Ovary (tissue), 9 donors: ENCODE measurements around the gene RAB40A. TPM values are rescaled to one million over a fixed set of nuclear protein-coding genes. Genes with fewer than 3 reads are reported as not detected.

ENCODE experiments used
- DNase-seq, 5 donors: peaks; one replicate each; pipeline ENCODE4 v3.0.0-alpha.2; 2019 to 2020
- H3K27ac ChIP-seq, 2 donors: fragments of 200-600 bp; one replicate each; pipeline versions ENCODE4 v1.5.1 to v1.8.0; 2019 to 2022
- H3K27me3 ChIP-seq: fragments of 200-600 bp; one replicate; pipeline ENCODE4 v1.8.0; 2022
- H3K36me3 ChIP-seq: fragments of 200-600 bp; sonication (generic); one replicate; pipeline ENCODE4 v1.5.1; 2019
- H3K4me1 ChIP-seq: one replicate; pipeline ENCODE4 v1.8.1; 2013; ENCODE audit warnings: mild to moderate bottlenecking, moderate library complexity; ENCODE audit not compliant: insufficient read depth
- H3K4me3 ChIP-seq: fragments of 200-600 bp; sonication (generic); one replicate; pipeline ENCODE4 v1.5.1; 2017
- H3K9me3 ChIP-seq, 2 donors: fragments of 200-600 bp in 1 of 2; sonication (generic) in 1 of 2; one replicate each; pipeline versions ENCODE4 v1.5.1 to v1.8.1; 2013 to 2019; ENCODE audit warnings: mild to moderate bottlenecking in 1 of 2, moderate library complexity in 1 of 2
- CTCF ChIP-seq, 3 donors: fragments of 450-650 bp in 2 of 3; fragments of 200-600 bp in 1 of 3; IDR thresholded peaks; one replicate each; pipeline versions ENCODE4 v1.5.1 to v1.8.0; 2016 to 2022; ENCODE audit warnings: antibody characterized with exemption in 3 of 3, mild to moderate bottlenecking in 1 of 3
- EP300 ChIP-seq: sonication (generic); formaldehyde crosslinking; IDR thresholded peaks from one replicate; pipeline ENCODE4 v1.6.1; 2017; ENCODE audit warnings: antibody characterized with exemption
- POLR2A ChIP-seq: fragments of 450-650 bp; IDR thresholded peaks from one replicate; pipeline ENCODE4 v1.6.1; 2017; ENCODE audit warnings: antibody characterized with exemption, mild to moderate bottlenecking, moderate library complexity
- WGBS, 3 donors: extraction: QIAGEN DNeasy Blood & Tissue Kit in 1 of 3; methylation state at CpG; one replicate each; pipeline versions ENCODE4 v1.1.5 to v1.1.7; 2013 to 2017; 5-methylcytosine and 5-hydroxymethylcytosine counted together
- intact Hi-C, 4 donors: fragments of 100-400 bp; cut with DNase I; formaldehyde crosslinking; loops; one replicate each; pipeline versions ENCODE4 v1.11.0 to v1.15.1; 2022 to 2023
- polyA plus RNA-seq, 2 donors: library from polyadenylated mRNA; stranded (reverse); fragments of 200-250 nt in 1 of 2; fragments of 350-450 nt in 1 of 2; fragmentation: Illumina TruSeq in 1 of 2; extraction: RNeasy Lipid Tissue Mini Kit (QIAGEN cat#74804) in 1 of 2; gene quantifications; one replicate each; pipeline ENCODE4 v1.2.3, GENCODE V29; 2013 to 2014
- total RNA-seq, 7 donors: library from RNA; depleted of rRNA in 2 of 7; stranded (reverse); fragments of >200 nt in 2 of 7; fragmentation: NEBNext Ultra II Directional in 3 of 7; extraction: Animal tissue kit (Norgen Biotek cat#: 25700) in 3 of 7; gene quantifications; one replicate each; pipeline versions ENCODE4 v1.1.0 to v1.2.4, GENCODE V29; 2016 to 2023
- donor health status: DM: no; HTN: no; CAD: no; lungs with moderate emphysema.
- donor health status: DM: no; HTN: no; CAD: no.
- donor health status: Bipolar disorder and iron deficiency.
- donor health status: DM: yes; HTN: yes; CAD: no.
- donor health status: DM: no; HTN: no; CAD: no.
- donor health status: DM: yes; HTN: yes; CAD: no.

The RAB40A gene
- total and polyA plus RNA-seq, 9 donors = 0.81 to 7.4 (median 2.5) TPM

GRCh38 chrX:103538728-103539127 is 19.4 kb upstream of the RAB40A start:
- no peak overlapping the region for H3K4me3 ChIP-seq

DNA sequence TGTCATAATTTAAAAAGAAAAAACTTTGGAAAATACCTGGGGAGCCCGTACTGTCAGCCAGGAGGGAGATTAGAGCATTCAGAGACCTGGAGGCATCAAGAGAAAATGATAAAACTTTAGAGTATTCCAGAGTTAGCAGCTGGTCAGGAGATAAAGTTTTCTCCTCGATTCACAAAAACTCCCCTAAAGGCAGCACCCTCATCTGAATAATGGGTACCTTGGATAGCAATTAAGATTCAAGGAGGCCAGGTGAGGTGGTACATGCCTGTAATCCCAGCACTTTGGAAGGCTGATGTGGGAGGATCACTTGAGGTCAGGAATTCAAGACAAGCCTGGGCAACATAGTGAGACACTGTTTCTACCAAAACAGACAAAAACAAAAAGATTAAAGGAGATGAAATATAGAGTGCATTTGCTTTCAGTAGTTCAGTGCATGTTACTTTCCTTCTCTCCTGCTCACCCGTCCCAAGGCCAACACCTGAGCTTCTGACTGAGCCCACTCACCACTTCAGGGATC is 18.6 kb upstream of the RAB40A start:
- H3K4me1 ChIP-seq = peaks cover 14% of the 10 kb centered on the region
- H3K4me3 ChIP-seq = no peak overlapping the region
- H3K9me3 ChIP-seq = no peaks in the 10 kb centered on the region
- TF ChIP-seq EP300 (no peak), POLR2A (no peak)
- no peaks in the 10 kb centered on the region for H3K36me3 ChIP-seq
- H3K27me3 ChIP-seq = no peaks in the 10 kb centered on the region
- peak overlapping the region; percentile 63 to 73 for H3K27ac ChIP-seq
- no peak for DNase-seq
- intact Hi-C loops = loop anchor here (2.0 to 10.0 kb wide), 6 partner anchors 49 to 277 kb away; partner anchors contain the start of genes MORF4L2 (in 3 of the 4), TCEAL1 (in 3 of the 4) and TCEAL4 (in 1 of the 4)
- 25 to 34% (median 31%) methylated on average over 3 of the region's 3 CpGs for WGBS, 3 donors

More at GRCh38 chrX:103538728-103539127, 19.4 kb upstream of the RAB40A start:
- H3K36me3 ChIP-seq = no peaks in the 10 kb centered on the region
- peak in 2 of 5 donors; percentile 38 to 44 for DNase-seq
- no peaks in the 10 kb centered on the region for H3K9me3 ChIP-seq
- intact Hi-C loops = loop anchor here (5.0 to 10.0 kb wide), 5 partner anchors 49 to 276 kb away; partner anchors contain the start of genes MORF4L2 (in 3 of the 4), TCEAL1 (in 2 of the 4) and TCEAL4 (in 1 of the 4)
- peaks cover 14% of the 10 kb centered on the region for H3K4me1 ChIP-seq
- no peaks in the 10 kb centered on the region for H3K27me3 ChIP-seq
- peak overlapping the region; percentile 63 to 73 for H3K27ac ChIP-seq
- no peak for TF ChIP-seq CTCF (IDR thresholded peaks at IDR 0.05)
- TF ChIP-seq EP300 = peak; percentile 58
- TF ChIP-seq POLR2A = peak; percentile 19

- Histone ChIP-seq H3K4me3 (no peak overlapping the region), H3K27me3 (no peaks in the 10 kb centered on the region), H3K36me3 (no peaks in the 10 kb centered on the region), H3K9me3 (no peaks in the 10 kb centered on the region), H3K4me1 (peaks cover 14% of the 10 kb centered on the region), H3K27ac (peak overlapping the region; percentile 69 to 81)
- intact Hi-C loops = loop anchor here (2.0 to 10.0 kb wide), 6 partner anchors 51 to 278 kb away; partner anchors contain the start of genes MORF4L2 (in 3 of the 4), TCEAL1 (in 3 of the 4) and TCEAL4 (in 1 of the 4)
- DNase-seq = no peak
- TF ChIP-seq CTCF (IDR thresholded peaks at IDR 0.05) (no peak), EP300 (no peak), POLR2A (no peak)
Observed at GRCh38 chrX:103536732-103537131, 17.4 kb upstream of the RAB40A start.

GRCh38 chrX:103536071-103536470 is 16.8 kb upstream of the RAB40A start:
- DNase-seq = peak in 4 of 5 donors; percentile 31 to 56 (median 38)
- Histone ChIP-seq H3K9me3 (no peaks in the 10 kb centered on the region), H3K27me3 (no peaks in the 10 kb centered on the region), H3K4me3 (no peak overlapping the region), H3K36me3 (no peaks in the 10 kb centered on the region), H3K27ac (peak overlapping the region; percentile 69 to 81), H3K4me1 (peaks cover 14% of the 10 kb centered on the region)
- TF ChIP-seq EP300 (no peak), CTCF (IDR thresholded peaks at IDR 0.05) (no peak), POLR2A (no peak)
- intact Hi-C loops = loop anchor here (2.0 to 10.0 kb wide), 6 partner anchors 51 to 279 kb away; partner anchors contain the start of genes MORF4L2 (in 3 of the 4), TCEAL1 (in 3 of the 4) and TCEAL4 (in 1 of the 4)

- WGBS, 3 donors = 22 to 25% (median 23%) methylated on average over 1 of the region's 1 CpG
- Histone ChIP-seq H3K4me3 (no peak overlapping the region), H3K36me3 (no peaks in the 10 kb centered on the region), H3K27ac (peak overlapping the region; percentile 69 to 70), H3K9me3 (no peaks in the 10 kb centered on the region), H3K27me3 (no peaks in the 10 kb centered on the region), H3K4me1 (peaks cover 14% of the 10 kb centered on the region)
- TF ChIP-seq CTCF (IDR thresholded peaks at IDR 0.05) (no peak), EP300 (no peak), POLR2A (no peak)
- DNase-seq = no peak
- intact Hi-C loops = loop anchor here (5.0 to 10.0 kb wide), 5 partner anchors 52 to 280 kb away; partner anchors contain the start of genes MORF4L2 (in 3 of the 4), TCEAL1 (in 2 of the 4) and TCEAL4 (in 1 of the 4)
Observed at GRCh38 chrX:103535206-103535605, 15.9 kb upstream of the RAB40A start.
